NCI-H82 (cell line): ENCODE results near the gene TANGO6.

ENCODE experiments used
- DNase-seq: peaks from one replicate; lab custom pipeline; 2025; lab: John Stamatoyannopoulos, UW

TANGO6 gene

GRCh38 chr16:68909099-68909733, 65.9 kb downstream of the TANGO6 start:
- DNase-seq = no peak

- DNase-seq = no peak
Measured at GRCh38 chr16:68910051-68910450, 66.7 kb downstream of the TANGO6 start.

- DNase-seq = no peak
Measured at GRCh38 chr16:68915589-68915988, 72.3 kb downstream of the TANGO6 start.

GRCh38 chr16:68917541-68917940, 74.2 kb downstream of the TANGO6 start:
- DNase-seq = no peak

GRCh38 chr16:68920349-68920748, 77.0 kb downstream of the TANGO6 start:
- DNase-seq = no peak

- DNase-seq = no peak
Measured at GRCh38 chr16:68921637-68922036, 78.3 kb downstream of the TANGO6 start.

GRCh38 chr16:68923116-68923515, 79.8 kb downstream of the TANGO6 start:
- DNase-seq = no peak

GRCh38 chr16:68927018-68927417, 83.7 kb downstream of the TANGO6 start:
- no peak for DNase-seq

- DNase-seq = no peak
Measured at GRCh38 chr16:68931196-68931595, 87.9 kb downstream of the TANGO6 start.

GRCh38 chr16:68934402-68934801, 91.1 kb downstream of the TANGO6 start:
- no peak for DNase-seq

- DNase-seq = no peak
Measured at GRCh38 chr16:68935008-68935407, 91.7 kb downstream of the TANGO6 start.

- no peak for DNase-seq
Measured at GRCh38 chr16:68936736-68937631, 93.7 kb downstream of the TANGO6 start.

- no peak for DNase-seq
Measured at GRCh38 chr16:68939692-68940320, 96.5 kb downstream of the TANGO6 start.

- DNase-seq = no peak
Measured at GRCh38 chr16:68940816-68941215, 97.5 kb downstream of the TANGO6 start.

- no peak for DNase-seq
Measured at GRCh38 chr16:68943961-68944360, 100.6 kb downstream of the TANGO6 start.

- no peak for DNase-seq
Measured at GRCh38 chr16:68948230-68948910, 105.0 kb downstream of the TANGO6 start.

GRCh38 chr16:68951991-68952877, 108.9 kb downstream of the TANGO6 start:
- DNase-seq = no peak

- peak; percentile 77 for DNase-seq
Measured at GRCh38 chr16:68954911-68955635, 111.7 kb downstream of the TANGO6 start.

- no peak for DNase-seq
Measured at GRCh38 chr16:68960910-68961309, 117.6 kb downstream of the TANGO6 start.

GRCh38 chr16:68961778-68962402, 118.6 kb downstream of the TANGO6 start:
- no peak for DNase-seq
